HG02610 (cell line): ENCODE results near the gene PIGX.

ENCODE experiments used
- ATAC-seq: cut with Tn5 transposase; IDR thresholded peaks from one replicate; pipeline ENCODE4 v1.9.1; 2021; ENCODE audit warnings: mild to moderate bottlenecking, moderate library complexity; ENCODE audit not compliant: unreplicated experiment

Gene PIGX

DNA sequence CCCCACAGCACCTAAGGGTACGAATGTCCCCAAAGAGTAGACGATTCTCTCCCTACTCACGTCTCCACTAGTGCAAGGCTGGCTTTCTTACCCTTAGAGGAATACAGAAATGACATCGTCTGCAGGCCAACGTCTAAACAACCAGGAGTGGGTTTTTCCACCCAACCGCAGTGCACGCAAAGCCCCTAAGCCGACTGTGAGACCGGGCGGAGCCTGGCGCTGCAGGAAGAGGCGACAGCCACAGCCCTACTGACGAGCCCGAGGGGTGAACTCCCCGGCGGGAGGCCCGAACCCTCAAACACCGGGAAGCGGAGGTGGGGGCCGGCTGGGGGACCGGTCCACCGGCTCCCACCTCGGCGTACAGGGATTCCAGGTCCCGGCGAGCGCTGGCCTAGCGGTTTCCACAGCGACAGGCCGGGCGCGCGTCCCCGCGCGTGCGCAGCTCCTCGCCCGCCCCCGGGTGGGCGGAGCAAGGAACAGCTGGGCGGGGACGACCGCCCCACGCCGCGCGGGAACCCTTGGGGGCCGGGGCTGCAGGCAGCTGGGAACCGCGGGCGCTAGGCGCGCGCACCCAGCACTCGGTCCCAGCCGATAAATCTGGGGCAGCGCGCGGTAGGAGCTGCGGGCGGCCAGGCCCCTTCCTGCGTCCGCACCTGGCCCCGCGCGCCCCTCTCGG lies at the start of gene PIGX, which contains the start of gene CEP19:
TSS of gene PIGX (plus strand) at position 540 of the 676 bp plus-strand sequence.
TSS of gene CEP19 (minus strand) at position 413 of the 676 bp plus-strand sequence. CDS start 3,593 bp downstream, outside the sequence.
- peak; percentile 82 for ATAC-seq

DNA sequence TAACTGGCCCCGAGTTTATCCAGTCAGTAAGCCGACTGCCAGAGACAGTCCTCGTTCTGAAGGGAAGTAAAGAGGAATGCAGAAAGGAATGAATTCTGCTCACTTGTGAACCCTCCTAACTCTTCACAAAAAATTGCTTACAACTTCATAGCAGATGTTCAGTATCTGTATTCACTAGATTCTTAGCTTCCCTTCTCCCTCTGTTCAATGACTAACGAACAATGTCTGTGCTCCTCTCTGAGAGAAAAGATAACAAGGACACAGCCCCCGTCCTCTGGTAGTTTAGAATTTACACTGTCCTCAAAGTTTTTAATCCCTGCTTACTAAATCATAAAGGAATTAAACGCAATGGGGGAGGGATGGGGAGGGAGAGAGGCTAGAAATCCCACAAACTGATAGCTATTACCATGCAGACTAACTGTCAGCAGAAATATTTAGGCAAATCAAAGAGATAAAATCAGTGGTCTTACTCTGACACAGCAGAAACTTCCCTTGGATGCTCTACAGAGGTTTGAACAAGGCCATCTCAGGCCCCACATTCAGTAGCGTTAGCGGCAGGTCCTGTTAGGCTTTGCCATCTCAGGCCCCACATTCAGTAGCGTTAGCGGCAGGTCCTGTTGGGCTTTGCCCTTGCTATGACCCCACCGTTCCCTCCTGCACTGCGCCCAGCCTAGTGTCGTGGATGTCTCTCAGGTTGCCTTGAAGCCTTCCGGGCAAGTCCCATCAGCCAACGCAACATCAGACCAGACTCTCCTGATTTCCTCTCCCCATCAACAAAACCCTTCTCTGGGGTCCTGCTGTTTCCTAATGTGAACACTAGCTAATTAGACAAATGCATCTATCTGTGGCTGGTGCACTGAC lies 49.2 kb upstream of the PIGX start:
- ATAC-seq = no peak

GRCh38 chr3:196666001-196666867 lies 45.9 kb upstream of the PIGX start:
- ATAC-seq = no peak

DNA sequence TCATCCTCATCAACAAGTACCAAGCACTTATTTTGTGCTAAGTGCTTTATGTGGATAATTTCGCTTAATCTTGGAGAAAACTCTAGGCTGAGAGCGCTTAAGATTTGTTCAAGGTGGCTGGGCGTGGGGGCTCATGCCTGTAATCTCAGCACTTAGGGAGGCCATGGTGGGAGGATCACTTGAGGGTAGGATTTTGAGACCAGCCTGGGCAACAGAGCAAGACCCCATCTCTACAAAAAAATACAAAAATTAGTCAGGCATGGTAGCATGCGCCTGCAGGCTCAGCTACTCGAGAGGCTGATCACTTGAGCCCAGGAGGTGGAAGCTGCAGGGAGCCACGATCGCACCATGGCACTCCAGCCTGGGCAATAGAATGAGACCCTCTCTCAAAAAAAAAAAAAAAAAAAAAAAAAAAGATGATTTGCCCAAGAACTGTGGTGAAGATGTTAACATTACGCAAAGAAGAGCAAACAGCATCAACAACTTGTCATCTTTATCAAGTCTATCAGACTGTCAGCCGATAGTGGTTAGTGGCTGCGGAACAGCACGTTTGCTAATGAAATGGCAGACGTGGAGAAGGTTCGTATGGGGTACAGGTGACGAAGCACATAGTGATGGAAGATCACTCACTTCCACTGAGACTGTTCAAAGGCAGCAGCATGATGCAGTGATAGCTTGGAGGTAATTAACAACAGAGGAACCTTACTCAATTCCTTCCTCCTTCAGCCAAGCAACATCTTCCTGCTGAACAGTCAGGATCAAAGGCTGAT lies 44.9 kb upstream of the PIGX start:
- ATAC-seq = no peak

DNA sequence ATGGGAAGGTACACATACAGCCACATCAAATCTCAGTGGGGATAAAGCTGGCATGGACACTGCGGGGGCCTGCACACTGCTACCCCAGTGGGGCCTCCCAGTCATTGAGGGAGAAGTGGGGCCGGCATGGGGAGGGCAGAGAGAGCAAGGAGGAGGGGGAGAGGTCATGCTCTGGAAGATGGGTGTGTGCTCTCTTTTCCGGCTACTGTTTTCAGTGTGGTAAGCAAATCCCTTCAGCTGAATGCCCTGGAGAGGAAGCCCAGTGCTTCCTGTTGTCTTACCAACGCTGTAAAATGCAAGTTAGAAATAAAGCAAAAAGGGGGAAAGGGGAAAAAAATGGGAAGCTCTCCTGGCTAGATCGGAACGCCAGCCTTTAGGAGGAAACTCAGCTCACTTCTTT lies 41.8 kb upstream of the PIGX start:
- no peak for ATAC-seq

DNA sequence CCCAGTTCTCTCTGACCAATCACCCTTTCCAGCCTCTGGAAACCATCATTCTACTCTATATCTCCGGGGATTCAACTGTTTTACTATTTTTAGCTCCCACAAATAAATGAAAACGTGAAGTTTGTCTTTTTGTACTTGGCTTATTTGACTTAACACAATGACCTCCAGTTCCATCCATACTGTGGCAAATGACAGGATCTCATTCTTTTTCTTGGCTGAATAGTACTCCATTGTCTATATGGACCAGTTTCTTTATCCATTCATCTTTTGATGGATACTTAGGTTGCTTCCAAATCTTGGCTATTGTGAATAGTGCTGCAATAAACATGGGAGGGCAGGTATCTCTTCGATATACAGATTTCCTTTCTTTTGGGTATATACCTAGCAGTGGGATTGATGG lies 38.5 kb upstream of the PIGX start:
- ATAC-seq = no peak

- ATAC-seq = no peak
Observed at GRCh38 chr3:196677353-196677752, 34.8 kb upstream of the PIGX start.

- no peak for ATAC-seq
Observed at GRCh38 chr3:196677931-196678330, 34.2 kb upstream of the PIGX start.

GRCh38 chr3:196684548-196685407 lies 27.4 kb upstream of the PIGX start:
- peak; percentile 92 for ATAC-seq

- no peak for ATAC-seq
Observed at GRCh38 chr3:196686436-196686835, 25.7 kb upstream of the PIGX start.

DNA sequence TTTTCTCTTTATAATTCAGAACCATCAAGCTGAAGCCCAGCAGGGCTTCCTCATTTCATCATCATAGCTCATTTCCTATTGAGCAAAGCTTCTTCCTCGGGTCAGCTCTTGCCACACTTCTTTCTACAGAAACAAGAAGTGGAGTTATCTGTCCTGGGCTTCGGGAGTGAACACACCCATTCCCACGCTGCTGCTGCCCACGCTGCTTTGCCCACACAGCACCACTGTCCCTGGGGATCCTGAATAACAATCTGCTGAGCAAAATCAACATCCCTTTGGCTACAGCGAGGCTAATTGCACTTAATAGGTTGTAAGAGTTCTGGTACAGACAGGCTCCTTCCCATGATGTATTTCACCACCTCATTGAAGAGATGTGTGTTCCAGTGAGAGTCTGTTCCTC lies 23.8 kb upstream of the PIGX start:
- ATAC-seq = no peak

DNA sequence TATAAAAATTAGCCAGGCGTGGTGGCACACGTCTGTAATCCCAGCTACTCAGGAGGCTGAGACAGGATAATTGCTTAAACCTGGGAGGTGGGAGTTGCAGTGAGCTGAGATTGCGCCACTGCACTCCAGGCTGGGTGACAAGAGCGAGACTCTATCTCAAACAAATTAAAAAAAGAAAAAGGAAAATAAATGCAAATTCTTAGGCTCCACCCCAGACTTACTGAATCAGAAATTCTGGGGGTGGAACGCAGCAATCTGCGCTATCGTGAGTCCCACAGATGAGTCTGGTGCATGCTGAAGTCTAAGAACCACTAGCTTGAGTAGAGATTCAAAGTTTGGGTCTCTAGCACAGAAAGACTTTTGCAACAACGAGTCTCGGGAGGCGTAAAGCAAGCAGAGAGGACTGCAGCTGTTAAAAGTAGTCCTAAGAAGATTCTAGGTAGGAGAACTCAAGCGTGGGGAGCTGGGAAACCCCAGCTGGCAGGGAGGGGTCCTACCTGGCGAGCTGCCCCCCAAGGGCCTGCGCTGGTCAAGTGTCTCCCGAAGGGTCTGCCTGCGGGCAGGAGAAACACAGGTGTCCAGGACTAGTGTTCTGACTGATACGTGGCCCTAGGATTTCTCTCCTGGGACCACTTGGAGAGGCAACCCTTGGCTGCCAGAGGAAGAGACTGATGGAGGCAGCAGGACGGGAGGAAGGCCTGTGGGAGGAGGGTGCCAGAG lies 22.1 kb upstream of the PIGX start:
- no peak for ATAC-seq

GRCh38 chr3:196691386-196691785 lies 20.8 kb upstream of the PIGX start:
- ATAC-seq = no peak

- no peak for ATAC-seq
Observed at GRCh38 chr3:196694202-196694638, 18.0 kb upstream of the PIGX start.

- ATAC-seq = no peak
Observed at GRCh38 chr3:196694941-196695848, 17.0 kb upstream of the PIGX start.

DNA sequence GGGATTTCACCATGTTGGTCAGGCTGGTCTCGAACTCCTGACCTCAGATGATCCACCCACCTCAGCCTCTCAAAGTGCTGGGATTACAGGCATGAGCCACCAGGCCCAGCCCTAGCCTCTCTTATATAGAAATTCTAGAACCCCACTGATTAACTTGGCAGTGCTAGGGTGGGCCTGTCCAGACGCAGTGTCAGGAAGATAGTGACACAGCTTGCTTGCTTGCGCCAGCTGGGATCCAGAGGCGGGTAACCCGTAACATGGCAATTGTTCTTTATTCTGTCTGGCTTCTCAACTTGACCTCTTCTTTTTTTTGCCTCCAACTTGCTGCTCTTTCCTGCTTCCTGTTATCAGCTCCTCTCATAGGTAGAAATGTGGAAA lies 16.3 kb upstream of the PIGX start:
- no peak for ATAC-seq

- no peak for ATAC-seq
Observed at GRCh38 chr3:196697270-196697669, 14.9 kb upstream of the PIGX start.

DNA sequence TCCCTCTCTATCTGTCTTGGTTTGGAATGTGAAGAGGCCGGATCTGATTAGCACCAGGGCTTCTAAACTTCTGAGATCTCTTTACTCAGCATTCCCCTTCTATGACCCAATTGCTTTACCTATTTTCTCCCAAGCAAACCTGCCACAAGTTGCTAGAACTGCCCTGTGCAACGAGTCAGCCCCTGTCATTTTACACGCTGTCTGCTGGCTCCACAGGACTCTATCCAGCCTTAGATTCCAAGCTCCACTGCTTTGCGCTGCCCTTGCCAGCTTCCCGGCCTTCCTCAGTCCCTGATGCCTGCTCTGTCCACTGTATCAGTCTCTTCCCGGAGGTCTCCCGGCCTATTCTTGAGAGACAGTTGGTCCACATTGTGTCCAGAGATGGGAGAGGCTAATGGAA lies 12.4 kb upstream of the PIGX start:
- no peak for ATAC-seq
